B cell (primary cell): Measurements from ENCODE around the gene PMVK. TPM values are rescaled to one million over a fixed set of nuclear protein-coding genes. Genes with fewer than 3 reads are reported as not detected.
A peak's percentile ranks its signal among the peaks of the same experiment; 100 is the strongest.

Source experiments
- ATAC-seq: fragments of 200-7000 bp; cut with Tn5 transposase; one replicate; pipeline ENCODE4 v1.10.0; 2021; ENCODE audit warnings: low read depth, mild to moderate bottlenecking, moderate number of reproducible peaks, moderate library complexity
- CTCF ChIA-PET: fragments of 350-600 bp; sonication (Branson Sonifier 250); formaldehyde crosslinking; loops from one replicate; lab custom pipeline; 2021; ENCODE audit warnings: antibody characterized with exemption, inconsistent platforms; lab: Charles Lee
- POLR2A ChIA-PET: fragments of 350-600 bp; sonication (Branson Sonifier 250); formaldehyde crosslinking; loops from one replicate; lab custom pipeline; 2021; ENCODE audit warnings: antibody characterized with exemption; lab: Charles Lee
- DNase-seq: peaks from one replicate; pipeline ENCODE4 v3.0.0; 2013
- H2AFZ ChIP-seq: 2 replicates; pipeline ENCODE4 v1.6.1; 2012; ENCODE audit warnings: mild to moderate bottlenecking, low read depth, low read length; ENCODE audit not compliant: insufficient read depth, poor library complexity, severe bottlenecking
- H3K27ac ChIP-seq, 2 donors: 1 replicate in 1 of 2; 2 replicates in 1 of 2; pipeline ENCODE4 v1.5.1; 2012 to 2013; ENCODE audit warnings: low read length in 2 of 2, mild to moderate bottlenecking in 2 of 2, moderate library complexity in 1 of 2
- H3K27me3 ChIP-seq, 4 experiments: fragments of 200-600 bp in 1 of 4; sonication (generic) in 1 of 4; replicated peaks in 1 of 4; 1 replicate in 2 of 4; 2 replicates in 2 of 4; pipeline versions ENCODE4 v1.6.1 to v1.7.0; 2013 to 2016; ENCODE audit warnings: low read length in 3 of 4, mild to moderate bottlenecking in 2 of 4, mixed read lengths in 1 of 4, moderate library complexity in 1 of 4; ENCODE audit not compliant: insufficient read depth in 4 of 4, control insufficient read depth in 3 of 4; ENCODE audit errors: control extremely low read depth in 1 of 4
- H3K36me3 ChIP-seq, 2 experiments: replicated peaks in 1 of 2; 1 replicate in 1 of 2; 2 replicates in 1 of 2; pipeline versions ENCODE4 v1.6.1 to v1.7.1; 2013; ENCODE audit warnings: low read length in 1 of 2; ENCODE audit not compliant: insufficient read depth in 2 of 2, control insufficient read depth in 1 of 2; ENCODE audit errors: control extremely low read depth in 1 of 2, extremely low read depth in 1 of 2
- H3K4me1 ChIP-seq, 2 donors: fragments of 200-600 bp in 1 of 2; sonication (generic) in 1 of 2; 1 replicate in 1 of 2; 2 replicates in 1 of 2; pipeline versions ENCODE4 v1.5.1 to v1.6.1; 2013 to 2017; ENCODE audit warnings: low read length in 2 of 2; ENCODE audit not compliant: control insufficient read depth in 2 of 2, insufficient read depth in 2 of 2
- H3K4me2 ChIP-seq: replicated peaks from 2 replicates; pipeline ENCODE3; 2012; ENCODE audit warnings: mild to moderate bottlenecking, low read depth, low read length; ENCODE audit not compliant: poor library complexity, severe bottlenecking
- H3K4me3 ChIP-seq, 5 experiments: fragments of 200-600 bp in 1 of 5; sonication (generic) in 1 of 5; 1 replicate in 3 of 5; 2 replicates in 2 of 5; pipeline versions ENCODE4 v1.5.1 to v1.7.0; 2011 to 2016; ENCODE audit warnings: low read length in 4 of 5, mild to moderate bottlenecking in 4 of 5, low read depth in 2 of 5, control low read depth in 1 of 5, moderate library complexity in 1 of 5; ENCODE audit not compliant: insufficient read depth in 1 of 5; ENCODE audit errors: control extremely low read depth in 1 of 5, extremely low read depth in 1 of 5
- H3K79me2 ChIP-seq: fragments of 200-600 bp; sonication (generic); one replicate; pipeline ENCODE4 v1.6.0; 2016; ENCODE audit warnings: low read length; ENCODE audit not compliant: control insufficient read depth, insufficient read depth
- H3K9ac ChIP-seq: fragments of 200-600 bp; sonication (generic); 2 replicates; pipeline ENCODE4 v1.6.1; 2017; ENCODE audit warnings: mild to moderate bottlenecking, low read length, moderate library complexity
- H3K9me3 ChIP-seq, 3 donors: one replicate each; pipeline versions ENCODE4 v1.6.1 to v1.7.1; 2013; ENCODE audit warnings: low read length in 2 of 3; ENCODE audit not compliant: control insufficient read depth in 2 of 3, insufficient read depth in 1 of 3; ENCODE audit errors: control extremely low read depth in 1 of 3
- H4K20me1 ChIP-seq: 2 replicates; pipeline ENCODE4 v1.6.0; 2012; ENCODE audit warnings: mild to moderate bottlenecking, low read length; ENCODE audit not compliant: insufficient read depth, control insufficient read depth, poor library complexity, severe bottlenecking
- H3K27ac Mint-ChIP-seq: one replicate; pipeline ENCODE4 v1.8.0; 2021; ENCODE audit warnings: mixed read lengths
- H3K27me3 Mint-ChIP-seq: one replicate; pipeline ENCODE4 v1.8.0; 2021; ENCODE audit warnings: mixed read lengths
- H3K4me1 Mint-ChIP-seq: one replicate; pipeline ENCODE4 v1.8.0; 2021; ENCODE audit warnings: mixed read lengths
- H3K4me3 Mint-ChIP-seq: one replicate; pipeline ENCODE4 v1.8.0; 2021; ENCODE audit warnings: mixed read lengths
- H3K9me3 Mint-ChIP-seq: one replicate; pipeline ENCODE4 v1.8.0; 2022; ENCODE audit warnings: mixed read lengths; ENCODE audit not compliant: insufficient read depth
- CTCF ChIP-seq: fragments of 200-600 bp; IDR thresholded peaks from one replicate; pipeline ENCODE4 v1.8.0; 2022; ENCODE audit warnings: antibody characterized with exemption, mild to moderate bottlenecking
- EZH2 ChIP-seq: IDR thresholded peaks from 2 replicates; pipeline ENCODE4 v1.6.1; 2012; ENCODE audit warnings: borderline replicate concordance, low read depth, mild to moderate bottlenecking, moderate library complexity, low read length; ENCODE audit not compliant: insufficient read depth, poor library complexity, severe bottlenecking
- WGBS: methylation state at CpG from one replicate; pipeline ENCODE4 v1.1.5; 2013; ENCODE audit warnings: missing lambda C conversion rate; ENCODE audit not compliant: insufficient coverage; 5-methylcytosine and 5-hydroxymethylcytosine counted together
- intact Hi-C: fragments of 100-400 bp; cut with micrococcal nuclease; formaldehyde crosslinking; loops from one replicate; pipeline ENCODE4 v1.10.0; 2022
- polyA plus RNA-seq: library from polyadenylated mRNA; depleted of rRNA; stranded (reverse); fragments of >200 nt; gene quantifications from 2 replicates; pipeline ENCODE4 v1.2.3, GENCODE V29; 2012
- total RNA-seq, 2 donors: library from RNA; stranded (reverse); fragments of 120-200 nt in 1 of 2; gene quantifications; 1 replicate in 1 of 2; 2 replicates in 1 of 2; pipeline versions ENCODE4 v1.2.3 to v1.2.4, GENCODE V29; 2013 to 2022

Gene PMVK
- total and polyA plus RNA-seq, 2 donors (not counting 1 experiment from before 2014, with no cell fraction given) = 15.0 to 15.4 TPM

- peaks cover 13 to 19% of the 10 kb centered on the region in 2 donors for H3K4me1 ChIP-seq
- H3K27ac Mint-ChIP-seq = peak within 1 kb of the TSS; percentile 50
- peak within 1 kb of the TSS; percentile 87 for H3K9ac ChIP-seq
- no peak within 1 kb of the TSS for H3K4me3 Mint-ChIP-seq
- H2AFZ ChIP-seq = peak within 1 kb of the TSS; percentile 91
- peak within 1 kb of the TSS; percentile 58 to 93 (median 85) for H3K4me3 ChIP-seq
- H3K4me1 Mint-ChIP-seq = peaks cover 11% of the 10 kb centered on the region
- H3K79me2 ChIP-seq = peaks cover 64% of the 10 kb centered on the region
- no peaks in the 10 kb centered on the region for H3K9me3 ChIP-seq
- peak; percentile 98 for DNase-seq
- TF ChIP-seq CTCF (no peak), EZH2 (no peak)
- peaks cover 5 to 16% of the 10 kb centered on the region in 2 experiments for H3K36me3 ChIP-seq
- ATAC-seq = peak; percentile 99
- H3K4me2 ChIP-seq = peak within 1 kb of the TSS; percentile 87
- H3K9me3 Mint-ChIP-seq = no peaks in the 10 kb centered on the region
- H3K27me3 Mint-ChIP-seq = no peaks in the 10 kb centered on the region
- ChIA-PET CTCF (interaction anchor here (0.8 to 9.8 kb wide), 11 partner anchors 9 to 190 kb away, joined by 3 to 72 read pairs (median 8); partner anchors contain the start of genes CKS1B, KRTCAP2, PBXIP1 and PYGO2), POLR2A (interaction anchor here (0.5 to 1.7 kb wide), 7 partner anchors 9 to 375 kb away, joined by 3 to 14 read pairs (median 5); partner anchors contain the start of gene PMVK)
- H4K20me1 ChIP-seq = peaks cover 17% of the 10 kb centered on the region
- H3K27ac ChIP-seq = peak within 1 kb of the TSS; percentile 30 to 84
- 0% methylated on average over 26 of the region's 26 CpGs for WGBS
- intact Hi-C loops = loop anchor here (1.0 to 2.0 kb wide), 6 partner anchors 8 to 68 kb away; partner anchors contain the start of genes ADAM15, PYGO2 and ZBTB7B
- no peaks in the 10 kb centered on the region for H3K27me3 ChIP-seq
Observed at GRCh38 chr1:154982897-154983648, 46.6 kb upstream of the PMVK start, which contains the start of gene FLAD1. Gene FLAD1 (plus strand): TSS chr1:154983344. CDS start chr1:154983695, 351 bp downstream.
